B cell (primary cell): ENCODE results near the gene LIPI. TPM values are rescaled to one million over a fixed set of nuclear protein-coding genes. Genes with fewer than 3 reads are reported as not detected.

ENCODE experiments used
- ATAC-seq: fragments of 200-7000 bp; cut with Tn5 transposase; one replicate; pipeline ENCODE4 v1.10.0; 2021; ENCODE audit warnings: low read depth, mild to moderate bottlenecking, moderate number of reproducible peaks, moderate library complexity
- CTCF ChIA-PET: fragments of 350-600 bp; sonication (Branson Sonifier 250); formaldehyde crosslinking; loops from one replicate; lab custom pipeline; 2021; ENCODE audit warnings: antibody characterized with exemption, inconsistent platforms; lab: Charles Lee
- POLR2A ChIA-PET: fragments of 350-600 bp; sonication (Branson Sonifier 250); formaldehyde crosslinking; loops from one replicate; lab custom pipeline; 2021; ENCODE audit warnings: antibody characterized with exemption; lab: Charles Lee
- DNase-seq: peaks from one replicate; pipeline ENCODE4 v3.0.0; 2013
- H2AFZ ChIP-seq: 2 replicates; pipeline ENCODE4 v1.6.1; 2012; ENCODE audit warnings: mild to moderate bottlenecking, low read depth, low read length; ENCODE audit not compliant: insufficient read depth, poor library complexity, severe bottlenecking
- H3K27ac ChIP-seq, 2 donors: 1 replicate in 1 of 2; 2 replicates in 1 of 2; pipeline ENCODE4 v1.5.1; 2012 to 2013; ENCODE audit warnings: low read length in 2 of 2, mild to moderate bottlenecking in 2 of 2, moderate library complexity in 1 of 2
- H3K27me3 ChIP-seq, 4 experiments: fragments of 200-600 bp in 1 of 4; sonication (generic) in 1 of 4; replicated peaks in 1 of 4; 1 replicate in 2 of 4; 2 replicates in 2 of 4; pipeline versions ENCODE4 v1.6.1 to v1.7.0; 2013 to 2016; ENCODE audit warnings: low read length in 3 of 4, mild to moderate bottlenecking in 2 of 4, mixed read lengths in 1 of 4, moderate library complexity in 1 of 4; ENCODE audit not compliant: insufficient read depth in 4 of 4, control insufficient read depth in 3 of 4; ENCODE audit errors: control extremely low read depth in 1 of 4
- H3K36me3 ChIP-seq, 2 experiments: replicated peaks in 1 of 2; 1 replicate in 1 of 2; 2 replicates in 1 of 2; pipeline versions ENCODE4 v1.6.1 to v1.7.1; 2013; ENCODE audit warnings: low read length in 1 of 2; ENCODE audit not compliant: insufficient read depth in 2 of 2, control insufficient read depth in 1 of 2; ENCODE audit errors: control extremely low read depth in 1 of 2, extremely low read depth in 1 of 2
- H3K4me1 ChIP-seq, 2 donors: fragments of 200-600 bp in 1 of 2; sonication (generic) in 1 of 2; 1 replicate in 1 of 2; 2 replicates in 1 of 2; pipeline versions ENCODE4 v1.5.1 to v1.6.1; 2013 to 2017; ENCODE audit warnings: low read length in 2 of 2; ENCODE audit not compliant: control insufficient read depth in 2 of 2, insufficient read depth in 2 of 2
- H3K4me2 ChIP-seq: replicated peaks from 2 replicates; pipeline ENCODE3; 2012; ENCODE audit warnings: mild to moderate bottlenecking, low read depth, low read length; ENCODE audit not compliant: poor library complexity, severe bottlenecking
- H3K4me3 ChIP-seq, 5 experiments: fragments of 200-600 bp in 1 of 5; sonication (generic) in 1 of 5; 1 replicate in 3 of 5; 2 replicates in 2 of 5; pipeline versions ENCODE4 v1.5.1 to v1.7.0; 2011 to 2016; ENCODE audit warnings: low read length in 4 of 5, mild to moderate bottlenecking in 4 of 5, low read depth in 2 of 5, control low read depth in 1 of 5, moderate library complexity in 1 of 5; ENCODE audit not compliant: insufficient read depth in 1 of 5; ENCODE audit errors: control extremely low read depth in 1 of 5, extremely low read depth in 1 of 5
- H3K79me2 ChIP-seq: fragments of 200-600 bp; sonication (generic); one replicate; pipeline ENCODE4 v1.6.0; 2016; ENCODE audit warnings: low read length; ENCODE audit not compliant: control insufficient read depth, insufficient read depth
- H3K9ac ChIP-seq: fragments of 200-600 bp; sonication (generic); 2 replicates; pipeline ENCODE4 v1.6.1; 2017; ENCODE audit warnings: mild to moderate bottlenecking, low read length, moderate library complexity
- H3K9me3 ChIP-seq, 3 donors: one replicate each; pipeline versions ENCODE4 v1.6.1 to v1.7.1; 2013; ENCODE audit warnings: low read length in 2 of 3; ENCODE audit not compliant: control insufficient read depth in 2 of 3, insufficient read depth in 1 of 3; ENCODE audit errors: control extremely low read depth in 1 of 3
- H4K20me1 ChIP-seq: 2 replicates; pipeline ENCODE4 v1.6.0; 2012; ENCODE audit warnings: mild to moderate bottlenecking, low read length; ENCODE audit not compliant: insufficient read depth, control insufficient read depth, poor library complexity, severe bottlenecking
- H3K27ac Mint-ChIP-seq: one replicate; pipeline ENCODE4 v1.8.0; 2021; ENCODE audit warnings: mixed read lengths
- H3K27me3 Mint-ChIP-seq: one replicate; pipeline ENCODE4 v1.8.0; 2021; ENCODE audit warnings: mixed read lengths
- H3K4me1 Mint-ChIP-seq: one replicate; pipeline ENCODE4 v1.8.0; 2021; ENCODE audit warnings: mixed read lengths
- H3K4me3 Mint-ChIP-seq: one replicate; pipeline ENCODE4 v1.8.0; 2021; ENCODE audit warnings: mixed read lengths
- H3K9me3 Mint-ChIP-seq: one replicate; pipeline ENCODE4 v1.8.0; 2022; ENCODE audit warnings: mixed read lengths; ENCODE audit not compliant: insufficient read depth
- EZH2 ChIP-seq: IDR thresholded peaks from 2 replicates; pipeline ENCODE4 v1.6.1; 2012; ENCODE audit warnings: borderline replicate concordance, low read depth, mild to moderate bottlenecking, moderate library complexity, low read length; ENCODE audit not compliant: insufficient read depth, poor library complexity, severe bottlenecking
- WGBS: methylation state at CpG from one replicate; pipeline ENCODE4 v1.1.5; 2013; ENCODE audit warnings: missing lambda C conversion rate; ENCODE audit not compliant: insufficient coverage; 5-methylcytosine and 5-hydroxymethylcytosine counted together
- intact Hi-C: fragments of 100-400 bp; cut with micrococcal nuclease; formaldehyde crosslinking; loops from one replicate; pipeline ENCODE4 v1.10.0; 2022
- polyA plus RNA-seq: library from polyadenylated mRNA; depleted of rRNA; stranded (reverse); fragments of >200 nt; gene quantifications from 2 replicates; pipeline ENCODE4 v1.2.3, GENCODE V29; 2012
- total RNA-seq, 2 donors: library from RNA; stranded (reverse); fragments of 120-200 nt in 1 of 2; gene quantifications; 1 replicate in 1 of 2; 2 replicates in 1 of 2; pipeline versions ENCODE4 v1.2.3 to v1.2.4, GENCODE V29; 2013 to 2022
- TF ChIP-seq, protein P1 (sequence below): fragments of 200-600 bp; IDR thresholded peaks from one replicate; pipeline ENCODE4 v1.8.0; 2022; ENCODE audit warnings: antibody characterized with exemption, mild to moderate bottlenecking

Gene LIPI
- total and polyA plus RNA-seq, 2 donors (not counting 1 experiment from before 2014, with no cell fraction given) = not detected

GRCh38 chr21:14259747-14260146 is 49.0 kb upstream of the LIPI start:
- Histone ChIP-seq H4K20me1 (no peaks in the 10 kb centered on the region), H3K9me3 (no peaks in the 10 kb centered on the region), H3K36me3 (no peaks in the 10 kb centered on the region), H3K4me2 (no peak overlapping the region), H3K9ac (no peak overlapping the region), H3K27me3 (no peaks in the 10 kb centered on the region), H3K4me1 (no peaks in the 10 kb centered on the region), H2AFZ (no peak overlapping the region), H3K27ac (no peak overlapping the region), H3K79me2 (no peaks in the 10 kb centered on the region), H3K4me3 (no peak overlapping the region)
- no peaks in the 10 kb centered on the region for H3K4me1 Mint-ChIP-seq
- H3K27ac Mint-ChIP-seq = no peak overlapping the region
- CTCF ChIA-PET = interaction anchor here (0.7 to 2.7 kb wide), 15 partner anchors 13 to 1562 kb away, joined by 3 to 15 read pairs (median 3); no protein-coding TSS in a partner anchor
- no peaks in the 10 kb centered on the region for H3K9me3 Mint-ChIP-seq
- TF ChIP-seq, protein P1, sequence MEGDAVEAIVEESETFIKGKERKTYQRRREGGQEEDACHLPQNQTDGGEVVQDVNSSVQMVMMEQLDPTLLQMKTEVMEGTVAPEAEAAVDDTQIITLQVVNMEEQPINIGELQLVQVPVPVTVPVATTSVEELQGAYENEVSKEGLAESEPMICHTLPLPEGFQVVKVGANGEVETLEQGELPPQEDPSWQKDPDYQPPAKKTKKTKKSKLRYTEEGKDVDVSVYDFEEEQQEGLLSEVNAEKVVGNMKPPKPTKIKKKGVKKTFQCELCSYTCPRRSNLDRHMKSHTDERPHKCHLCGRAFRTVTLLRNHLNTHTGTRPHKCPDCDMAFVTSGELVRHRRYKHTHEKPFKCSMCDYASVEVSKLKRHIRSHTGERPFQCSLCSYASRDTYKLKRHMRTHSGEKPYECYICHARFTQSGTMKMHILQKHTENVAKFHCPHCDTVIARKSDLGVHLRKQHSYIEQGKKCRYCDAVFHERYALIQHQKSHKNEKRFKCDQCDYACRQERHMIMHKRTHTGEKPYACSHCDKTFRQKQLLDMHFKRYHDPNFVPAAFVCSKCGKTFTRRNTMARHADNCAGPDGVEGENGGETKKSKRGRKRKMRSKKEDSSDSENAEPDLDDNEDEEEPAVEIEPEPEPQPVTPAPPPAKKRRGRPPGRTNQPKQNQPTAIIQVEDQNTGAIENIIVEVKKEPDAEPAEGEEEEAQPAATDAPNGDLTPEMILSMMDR = peak; percentile 81
- TF ChIP-seq EZH2 = no peak
- DNase-seq (peak; percentile 53), ATAC-seq (peak; percentile 36)
- intact Hi-C loops = loop anchor here (1.0 kb wide), 3 partner anchors 514 to 1333 kb away; no protein-coding TSS in a partner anchor
- POLR2A ChIA-PET = no interaction called here
- no peaks in the 10 kb centered on the region for H3K27me3 Mint-ChIP-seq
- H3K4me3 Mint-ChIP-seq = no peak overlapping the region
- 67% methylated on average over 1 of the region's 3 CpGs for WGBS

- no peak for DNase-seq
- peaks cover 3% of the 10 kb centered on the region for H3K9me3 Mint-ChIP-seq
- no peak for ATAC-seq
- no peak overlapping the region for H3K27ac Mint-ChIP-seq
- no peak overlapping the region for H3K4me3 ChIP-seq
- H3K9ac ChIP-seq = no peak overlapping the region
- intact Hi-C loops = no loop called here
- no peaks in the 10 kb centered on the region for H4K20me1 ChIP-seq
- ChIA-PET CTCF (interaction anchor here (1.5 kb wide), 1 partner anchor 11 kb away, joined by 4 read pairs; no protein-coding TSS in a partner anchor), POLR2A (no interaction called here)
- H2AFZ ChIP-seq = no peak overlapping the region
- peaks cover 3% of the 10 kb centered on the region in 2 donors for H3K4me1 ChIP-seq
- peaks cover 16% of the 10 kb centered on the region for H3K27me3 Mint-ChIP-seq
- no peak overlapping the region for H3K4me2 ChIP-seq
- no peak overlapping the region for H3K4me3 Mint-ChIP-seq
- WGBS = no CpG with 5 or more reads among the region's 1 CpG
- no peaks in the 10 kb centered on the region for H3K36me3 ChIP-seq
- peaks cover 3% of the 10 kb centered on the region for H3K4me1 Mint-ChIP-seq
- TF ChIP-seq EZH2 = no peak
- TF ChIP-seq, protein P1 = no peak
- no peaks in the 10 kb centered on the region for H3K9me3 ChIP-seq
- no peak overlapping the region for H3K27ac ChIP-seq
- H3K79me2 ChIP-seq = no peaks in the 10 kb centered on the region
- peaks cover 0 to 3% (median 0%) of the 10 kb centered on the region in 4 experiments for H3K27me3 ChIP-seq
Observed at GRCh38 chr21:14251336-14251735, 40.6 kb upstream of the LIPI start.
